AG04450 (cell line): ENCODE measurements around the gene EFS. TPM values are rescaled to one million over a fixed set of nuclear protein-coding genes. Genes with fewer than 3 reads are reported as not detected.
"Not testable (repeated sequence)": the region's sequence is repeated elsewhere in the genome, so short reads cannot be mapped to it uniquely, and the experiment has no call there.

Experiments
- CTCF ChIA-PET: fragments of 300-600, 350-600 bp; formaldehyde crosslinking; extraction: SDS; loops from one replicate; lab custom pipeline; 2022; ENCODE audit warnings: antibody characterized with exemption, inconsistent platforms; lab: Charles Lee
- POLR2A ChIA-PET: fragments of 350-600 bp; formaldehyde crosslinking; extraction: SDS; loops from one replicate; lab custom pipeline; 2021; ENCODE audit warnings: antibody characterized with exemption, inconsistent platforms; lab: Yijun Ruan, JAX
- DNase-seq: peaks from one replicate; pipeline ENCODE4 v3.0.0-alpha.2; 2011; ENCODE audit warnings: low read depth, low spot score
- H3K27ac ChIP-seq: one replicate; pipeline ENCODE4 v1.5.1; 2012; ENCODE audit warnings: low read depth, low read length, control low read depth
- H3K27me3 ChIP-seq: one replicate; pipeline ENCODE4 v1.6.0; 2012; ENCODE audit warnings: low read length; ENCODE audit not compliant: control insufficient read depth, insufficient read depth
- H3K4me3 ChIP-seq: 2 replicates; pipeline ENCODE4 v1.5.1; 2011; ENCODE audit warnings: mild to moderate bottlenecking, low read depth, low read length, control low read depth
- H3K9me3 ChIP-seq: 2 replicates; pipeline ENCODE4 v1.5.1; 2012; ENCODE audit warnings: low read length; ENCODE audit not compliant: control insufficient read depth, insufficient read depth
- polyA plus RNA-seq: library from polyadenylated mRNA; depleted of rRNA; stranded (reverse); fragments of >200 nt; gene quantifications from 2 replicates; pipeline ENCODE4 v1.2.3, GENCODE V29; 2011
- TF ChIP-seq, protein P1 (sequence below): IDR thresholded peaks from 2 replicates; pipeline ENCODE4 v1.5.1; 2011; ENCODE audit warnings: low read depth, low read length, control low read depth, inconsistent platforms

Gene EFS
- polyA plus RNA-seq, 1 experiment = 5.3 TPM

DNA sequence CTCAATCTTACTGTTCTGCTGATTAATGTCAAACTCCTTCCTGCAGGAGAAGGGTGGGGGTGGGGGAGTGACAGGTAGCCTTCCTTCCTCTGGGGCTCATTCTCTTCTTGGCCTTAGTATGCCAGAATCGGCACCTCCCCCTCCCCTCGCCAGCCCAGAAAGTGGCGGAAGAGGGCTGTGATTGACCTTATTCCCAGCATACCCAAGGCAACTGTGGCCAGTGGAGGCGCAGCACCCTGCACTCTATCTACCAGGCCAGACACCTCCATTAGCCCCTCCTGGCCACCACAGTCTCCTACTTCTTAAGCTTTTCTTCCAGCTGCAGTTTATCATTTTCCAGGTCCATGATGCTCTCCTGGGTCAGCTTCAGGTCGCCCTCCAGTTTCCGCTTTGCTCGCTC is 27.6 kb upstream of the EFS start:
- CTCF ChIA-PET = interaction anchor here (0.7 kb wide), 1 partner anchor 724 kb away, joined by 3 read pairs; no protein-coding TSS in a partner anchor
- no peak overlapping the region for H3K27ac ChIP-seq
- POLR2A ChIA-PET = no interaction called here
- no peaks in the 10 kb centered on the region for H3K9me3 ChIP-seq
- peaks cover 20% of the 10 kb centered on the region for H3K27me3 ChIP-seq
- no peak overlapping the region for H3K4me3 ChIP-seq
- no peak for DNase-seq
- TF ChIP-seq, protein P1, sequence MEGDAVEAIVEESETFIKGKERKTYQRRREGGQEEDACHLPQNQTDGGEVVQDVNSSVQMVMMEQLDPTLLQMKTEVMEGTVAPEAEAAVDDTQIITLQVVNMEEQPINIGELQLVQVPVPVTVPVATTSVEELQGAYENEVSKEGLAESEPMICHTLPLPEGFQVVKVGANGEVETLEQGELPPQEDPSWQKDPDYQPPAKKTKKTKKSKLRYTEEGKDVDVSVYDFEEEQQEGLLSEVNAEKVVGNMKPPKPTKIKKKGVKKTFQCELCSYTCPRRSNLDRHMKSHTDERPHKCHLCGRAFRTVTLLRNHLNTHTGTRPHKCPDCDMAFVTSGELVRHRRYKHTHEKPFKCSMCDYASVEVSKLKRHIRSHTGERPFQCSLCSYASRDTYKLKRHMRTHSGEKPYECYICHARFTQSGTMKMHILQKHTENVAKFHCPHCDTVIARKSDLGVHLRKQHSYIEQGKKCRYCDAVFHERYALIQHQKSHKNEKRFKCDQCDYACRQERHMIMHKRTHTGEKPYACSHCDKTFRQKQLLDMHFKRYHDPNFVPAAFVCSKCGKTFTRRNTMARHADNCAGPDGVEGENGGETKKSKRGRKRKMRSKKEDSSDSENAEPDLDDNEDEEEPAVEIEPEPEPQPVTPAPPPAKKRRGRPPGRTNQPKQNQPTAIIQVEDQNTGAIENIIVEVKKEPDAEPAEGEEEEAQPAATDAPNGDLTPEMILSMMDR = no peak

DNA sequence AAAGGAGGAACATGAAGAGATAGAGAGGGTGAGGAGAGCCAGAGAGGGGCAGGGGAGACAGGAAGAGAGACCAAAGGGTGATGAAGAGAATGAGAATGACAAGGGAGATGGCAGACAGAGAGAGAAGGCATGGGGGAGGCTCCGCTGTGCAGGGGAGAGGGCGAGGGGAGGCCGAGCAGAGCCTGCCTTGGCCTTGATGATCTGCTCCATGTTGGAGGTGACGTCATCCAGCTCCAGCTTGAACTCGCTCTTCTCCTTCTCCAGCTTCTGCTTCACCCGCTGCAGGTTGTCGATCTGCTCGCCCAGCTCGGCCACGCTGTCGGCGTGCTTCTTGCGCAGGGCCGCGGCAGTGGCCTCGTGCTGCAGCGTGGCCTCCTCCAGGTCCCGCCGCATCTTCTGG is 24.9 kb upstream of the EFS start:
- H3K9me3 ChIP-seq, DNase-seq, H3K4me3 ChIP-seq, POLR2A ChIA-PET, H3K27ac ChIP-seq: not testable (repeated sequence)
- CTCF ChIA-PET = interaction anchor here (0.8 kb wide), 1 partner anchor 10 kb away, joined by 4 read pairs; no protein-coding TSS in a partner anchor
- H3K27me3 ChIP-seq = peaks cover 20% of the 10 kb centered on the region

DNA sequence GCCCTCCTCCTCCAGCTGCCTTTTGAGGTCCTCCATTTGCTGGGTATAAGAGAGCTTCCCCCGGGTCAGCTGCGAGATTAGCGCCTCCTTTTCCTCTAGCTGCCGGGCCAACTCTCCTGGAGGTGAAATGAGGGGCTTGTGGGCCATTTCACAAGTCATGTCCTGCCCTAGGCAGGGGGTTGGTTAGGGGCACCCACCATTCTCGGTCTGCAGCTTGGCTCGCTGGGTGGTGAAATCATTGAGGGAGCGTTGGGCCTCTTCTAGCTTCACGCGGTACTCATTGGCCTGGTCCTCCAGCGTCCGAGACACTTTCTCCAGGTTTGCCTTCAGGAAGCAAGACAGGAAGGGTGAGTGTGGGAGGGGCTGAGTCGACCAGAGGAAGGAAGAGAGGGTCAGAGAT is 24.4 kb upstream of the EFS start:
- no peak overlapping the region for H3K27ac ChIP-seq
- ChIA-PET POLR2A (no interaction called here), CTCF (interaction anchor here (0.8 kb wide), 1 partner anchor 9 kb away, joined by 4 read pairs; no protein-coding TSS in a partner anchor)
- peaks cover 23% of the 10 kb centered on the region for H3K27me3 ChIP-seq
- no peaks in the 10 kb centered on the region for H3K9me3 ChIP-seq
- no peak for DNase-seq
- H3K4me3 ChIP-seq = no peak overlapping the region
- TF ChIP-seq, protein P1 = no peak

DNA sequence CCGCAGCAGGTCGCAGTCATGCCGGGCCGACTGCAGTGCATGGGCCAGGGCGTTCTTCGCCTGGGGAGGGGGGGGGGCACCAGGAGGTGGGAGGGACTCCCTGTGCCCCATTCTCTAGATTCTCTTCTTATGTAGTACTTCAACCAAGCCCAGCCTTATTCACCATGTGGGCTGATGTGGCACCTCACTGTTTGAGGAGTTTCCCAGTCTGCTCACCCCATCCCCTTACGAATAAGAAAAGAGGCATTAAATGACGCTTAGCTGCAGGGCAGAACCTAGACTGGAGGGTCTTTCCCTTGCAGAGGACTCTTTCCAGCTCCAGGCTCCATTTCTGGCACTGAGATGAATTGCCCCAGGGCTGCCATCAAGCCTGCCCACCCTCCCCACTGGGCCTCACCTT is 24.0 kb upstream of the EFS start:
- H3K27me3 ChIP-seq = peaks cover 24% of the 10 kb centered on the region
- CTCF ChIA-PET = interaction anchor here (0.8 to 1.0 kb wide), 2 partner anchors 9 kb away, joined by 4 read pairs; no protein-coding TSS in a partner anchor
- H3K27ac ChIP-seq = no peak overlapping the region
- no peak for DNase-seq
- H3K4me3 ChIP-seq = no peak overlapping the region
- POLR2A ChIA-PET = no interaction called here
- no peaks in the 10 kb centered on the region for H3K9me3 ChIP-seq
- TF ChIP-seq, protein P1 = no peak

DNA sequence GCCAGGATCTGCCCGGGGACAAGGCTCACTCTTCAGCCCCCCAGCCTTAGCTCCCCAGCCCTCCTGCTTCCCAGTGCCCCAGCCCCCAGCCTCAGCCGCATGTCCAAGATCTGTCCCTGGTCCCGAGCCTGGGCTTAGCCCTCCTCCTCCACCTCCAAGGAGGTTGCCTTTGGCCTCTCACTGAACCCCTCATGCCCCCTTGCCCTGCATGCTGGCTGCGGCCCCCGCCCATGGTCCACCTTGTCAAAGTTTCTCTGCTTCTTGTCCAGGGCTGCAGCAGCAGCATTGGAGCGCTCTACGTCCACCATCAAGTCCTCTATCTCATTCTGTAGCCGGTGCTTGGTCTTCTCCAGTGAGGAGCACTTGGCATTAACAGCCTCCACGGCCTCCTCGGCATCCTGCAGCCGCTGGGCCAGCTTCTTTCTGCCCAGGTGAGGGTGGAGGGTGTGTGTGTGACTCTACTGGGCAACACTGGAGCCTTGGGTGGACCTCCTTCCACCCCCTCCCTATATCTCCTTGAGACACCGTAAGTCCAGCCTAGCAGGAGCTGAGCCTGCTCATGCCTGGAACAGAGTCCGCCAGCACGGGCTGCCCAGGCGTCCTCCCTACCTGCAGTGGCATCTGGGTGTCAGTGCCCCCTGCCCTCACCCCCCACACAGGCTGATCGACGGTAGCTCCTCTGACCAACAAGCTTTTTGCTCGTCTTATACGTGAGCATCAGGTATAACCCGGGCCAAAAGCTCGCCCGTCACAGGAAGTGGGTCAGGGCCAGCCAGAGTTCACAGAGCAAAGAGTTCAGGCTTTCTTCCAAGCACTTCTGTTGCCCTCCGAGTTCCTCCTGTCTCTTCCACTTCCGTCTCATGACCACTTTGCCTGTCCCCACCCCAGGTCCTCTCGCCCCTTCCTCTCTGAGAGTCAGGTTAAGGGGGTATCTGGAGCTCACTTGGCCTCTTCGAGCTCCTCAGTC is 23.2 kb upstream of the EFS start:
- Histone ChIP-seq H3K27me3 (peaks cover 25% of the 10 kb centered on the region), H3K27ac (no peak overlapping the region), H3K9me3 (no peaks in the 10 kb centered on the region), H3K4me3 (no peak overlapping the region)
- ChIA-PET CTCF (interaction anchor here (1.0 kb wide), 1 partner anchor 8 kb away, joined by 4 read pairs; no protein-coding TSS in a partner anchor), POLR2A (no interaction called here)
- no peak for DNase-seq
- TF ChIP-seq, protein P1 = no peak
